Tongue (tissue), 2 donors: Measurements from ENCODE around the gene PANK4. TPM values are rescaled to one million over a fixed set of nuclear protein-coding genes. Genes with fewer than 3 reads are reported as not detected.

Source experiments
- DNase-seq: peaks from one replicate; pipeline ENCODE4 v3.0.0-alpha.2; 2015
- total RNA-seq: library from RNA; depleted of rRNA; stranded (reverse); fragments of >200 nt; gene quantifications from one replicate; pipeline ENCODE4 v1.2.3, GENCODE V29; 2014

PANK4 gene
- total RNA-seq, 1 donor from 2014 or later: 44.1 TPM

GRCh38 chr1:2528966-2529783, 2.8 kb upstream of the PANK4 start:
- no peak for DNase-seq

- DNase-seq: no peak
These were observed 2.2 kb upstream of the PANK4 start for GRCh38 chr1:2528611-2528965.

DNA sequence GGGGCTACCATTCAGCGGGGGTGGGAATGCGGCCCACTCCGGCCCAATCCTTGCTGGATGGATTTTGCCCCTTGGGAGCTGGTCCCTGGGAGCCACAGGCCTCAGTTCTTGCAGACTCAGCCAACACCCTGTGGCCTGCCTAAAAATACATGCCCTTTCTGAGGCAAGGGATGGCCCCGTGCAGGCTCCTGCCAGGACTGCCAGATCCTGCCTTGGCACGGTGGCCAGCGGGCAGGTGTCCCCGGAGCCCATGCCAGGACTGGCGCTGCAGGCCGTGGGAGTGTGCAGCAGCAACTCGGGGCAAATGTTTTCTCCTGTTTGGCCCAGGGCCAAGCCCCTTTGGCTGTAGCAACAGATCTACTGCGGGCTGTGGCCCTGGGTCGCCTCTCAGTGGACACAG, 1.6 kb upstream of the PANK4 start:
- no peak for DNase-seq

GRCh38 chr1:2527556-2527860, 1.1 kb upstream of the PANK4 start:
- no peak for DNase-seq

DNA sequence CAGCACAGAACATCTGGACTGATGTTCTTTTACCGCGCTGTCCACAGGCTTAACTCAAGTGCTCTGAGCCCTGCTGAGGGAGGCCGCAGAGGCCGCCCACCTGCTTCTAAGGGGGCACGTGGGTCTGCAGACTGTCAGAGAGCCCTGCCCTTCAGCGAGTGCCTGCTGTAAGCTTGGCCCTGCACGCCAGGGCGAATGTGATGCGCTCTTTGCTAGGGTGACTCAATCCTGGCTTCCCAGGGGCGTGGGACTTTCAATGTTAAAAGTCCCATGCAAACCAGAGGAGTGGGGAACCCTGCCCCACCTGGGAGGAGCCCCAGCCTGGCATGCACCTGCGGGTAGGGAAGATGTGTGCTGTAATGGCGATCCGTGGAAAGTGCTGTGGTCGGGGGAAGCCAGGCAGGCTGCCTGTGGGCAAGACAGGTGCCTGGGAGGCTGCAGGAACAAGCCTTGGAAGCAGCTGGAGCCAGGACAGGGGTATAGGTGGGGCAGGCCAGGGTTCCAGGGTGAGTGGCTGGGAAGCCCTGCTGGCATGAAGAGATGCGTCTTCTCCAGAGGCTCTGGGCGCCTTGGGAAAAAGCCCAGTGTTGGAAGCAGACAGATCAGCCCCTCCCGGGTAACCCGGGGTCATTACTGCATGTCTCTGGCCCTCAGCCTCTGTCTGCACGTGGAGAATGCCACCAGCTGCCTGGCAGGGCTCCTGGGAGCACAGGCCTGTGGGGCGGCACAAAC, 594 bp upstream of the PANK4 start:
- peak; percentile 84 for DNase-seq

DNA sequence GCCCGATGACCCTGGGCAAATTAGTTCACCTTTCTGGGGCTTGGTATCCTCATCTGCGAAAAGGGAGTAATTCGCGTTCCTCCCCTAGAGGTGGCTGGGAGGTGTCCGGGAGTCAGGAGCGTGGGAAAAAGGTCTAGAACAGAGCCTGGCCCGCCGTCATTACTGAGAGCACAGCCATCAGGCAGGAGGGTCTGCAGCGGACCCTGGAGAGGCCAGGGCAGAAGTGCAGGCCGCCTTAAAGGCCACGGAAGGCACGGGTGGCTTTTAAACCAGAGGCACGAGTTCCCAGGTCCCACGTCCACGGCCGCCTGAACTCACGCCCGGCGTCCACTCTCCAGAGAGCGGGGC, 850 bp downstream of the PANK4 start:
- DNase-seq: no peak

DNA sequence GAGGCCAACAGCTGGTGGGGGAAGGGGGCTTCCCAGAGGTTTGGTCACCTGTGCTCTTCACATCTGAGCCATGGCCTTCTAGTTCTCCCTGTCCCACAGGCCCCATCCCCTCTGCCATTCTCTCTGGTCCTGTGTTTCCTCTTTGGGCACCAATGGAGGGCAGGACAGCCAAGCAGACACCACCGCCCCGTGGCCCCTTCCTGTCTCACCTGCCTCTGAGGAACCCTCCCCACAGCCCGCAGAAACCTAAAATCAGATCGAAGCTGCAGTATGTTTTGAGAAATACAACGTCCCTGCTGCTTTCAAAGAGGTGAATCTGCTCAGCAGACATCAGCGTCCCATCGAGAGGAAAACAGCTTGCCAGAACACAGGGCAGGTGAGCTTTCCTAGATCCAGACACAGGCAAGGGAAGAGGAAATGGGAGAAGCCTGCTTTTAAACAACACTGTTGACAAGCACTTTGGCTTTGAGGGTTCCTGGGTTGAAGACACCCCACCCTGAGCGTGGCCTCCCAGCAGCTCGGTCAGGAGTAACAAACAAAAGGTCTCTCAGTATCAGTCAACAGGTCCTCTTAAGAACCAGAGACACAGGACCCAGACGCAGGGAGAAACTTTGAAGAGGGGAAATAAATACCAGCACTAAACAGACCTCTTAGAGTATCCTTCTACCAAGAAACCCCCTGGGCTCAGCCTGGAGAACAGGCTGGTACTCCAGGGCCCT, 2.3 kb downstream of the PANK4 start:
- DNase-seq: no peak

GRCh38 chr1:2523191-2523890, 3.1 kb downstream of the PANK4 start:
- DNase-seq: no peak

DNA sequence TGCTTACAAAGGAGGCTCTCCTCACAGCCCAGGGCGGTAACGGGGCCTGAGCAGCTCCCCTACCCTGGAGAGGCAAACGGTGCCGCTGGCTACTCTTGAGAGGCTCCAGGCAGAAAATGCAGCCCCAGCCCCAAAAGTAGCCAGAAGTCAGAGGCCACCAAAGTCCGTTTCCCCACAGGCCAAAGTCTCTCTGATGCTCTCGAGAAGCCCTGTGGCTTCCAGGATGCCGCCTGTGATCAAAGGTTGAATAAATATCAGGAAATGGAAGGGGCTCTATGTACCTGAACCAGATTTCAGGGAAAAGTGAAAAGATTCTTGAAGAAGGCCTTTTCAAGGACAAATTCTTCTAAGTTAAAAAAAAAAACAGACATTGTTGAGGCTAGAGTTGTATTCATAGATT, 4.2 kb downstream of the PANK4 start:
- DNase-seq: no peak

- no peak for DNase-seq
These were observed 5.6 kb downstream of the PANK4 start for GRCh38 chr1:2520806-2521205.

DNA sequence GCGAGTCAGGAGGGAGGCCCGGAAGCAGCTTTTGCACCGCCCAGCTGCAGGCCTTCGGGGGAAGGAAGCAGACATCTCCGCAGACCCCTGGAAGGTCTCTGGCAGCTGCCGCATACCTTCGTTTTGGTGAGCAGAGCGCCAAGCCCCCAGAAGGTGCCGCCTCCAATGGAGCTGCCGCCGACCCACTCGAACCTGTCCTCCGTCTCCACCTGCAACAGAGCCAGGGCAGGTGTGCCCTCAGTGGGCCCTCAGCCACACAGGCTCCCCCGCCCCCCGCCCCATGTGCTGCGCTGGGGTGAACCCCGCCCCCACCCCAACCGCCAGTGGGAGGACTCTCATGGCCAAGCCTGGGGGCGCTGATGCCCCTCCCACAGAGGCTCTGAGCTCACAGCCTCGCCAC, 6.2 kb downstream of the PANK4 start:
- no peak for DNase-seq

- DNase-seq: no peak
These were observed 6.7 kb downstream of the PANK4 start for GRCh38 chr1:2519729-2520128.

GRCh38 chr1:2519029-2519685, 7.2 kb downstream of the PANK4 start:
- no peak for DNase-seq

DNA sequence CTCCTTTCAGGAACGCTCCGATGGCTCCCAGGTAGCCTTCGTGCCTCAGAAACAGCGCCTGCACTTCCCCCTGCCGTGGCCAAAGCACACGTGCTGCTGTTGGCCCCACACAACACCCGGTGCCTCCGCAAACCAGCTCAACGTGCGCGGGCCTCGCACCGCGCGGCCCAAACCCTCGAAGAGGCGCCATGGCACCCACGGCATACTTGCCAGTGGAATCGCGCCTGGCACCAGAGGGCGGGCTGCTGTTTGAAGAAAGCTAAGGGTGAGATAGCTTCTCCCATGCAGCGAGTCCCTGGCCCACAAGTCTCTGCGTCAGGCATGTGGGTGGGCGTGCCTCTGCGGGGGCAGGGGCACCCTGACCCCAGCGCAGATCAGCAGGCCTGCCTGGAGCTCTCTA, 7.9 kb downstream of the PANK4 start:
- no peak for DNase-seq

- no peak for DNase-seq
These were observed 8.4 kb downstream of the PANK4 start for GRCh38 chr1:2517966-2518365.

GRCh38 chr1:2516946-2517345, 9.4 kb downstream of the PANK4 start:
- no peak for DNase-seq

- no peak for DNase-seq
These were observed 10.3 kb downstream of the PANK4 start for GRCh38 chr1:2516124-2516523.

- no peak for DNase-seq
These were observed 10.7 kb downstream of the PANK4 start for GRCh38 chr1:2515763-2516080.

DNA sequence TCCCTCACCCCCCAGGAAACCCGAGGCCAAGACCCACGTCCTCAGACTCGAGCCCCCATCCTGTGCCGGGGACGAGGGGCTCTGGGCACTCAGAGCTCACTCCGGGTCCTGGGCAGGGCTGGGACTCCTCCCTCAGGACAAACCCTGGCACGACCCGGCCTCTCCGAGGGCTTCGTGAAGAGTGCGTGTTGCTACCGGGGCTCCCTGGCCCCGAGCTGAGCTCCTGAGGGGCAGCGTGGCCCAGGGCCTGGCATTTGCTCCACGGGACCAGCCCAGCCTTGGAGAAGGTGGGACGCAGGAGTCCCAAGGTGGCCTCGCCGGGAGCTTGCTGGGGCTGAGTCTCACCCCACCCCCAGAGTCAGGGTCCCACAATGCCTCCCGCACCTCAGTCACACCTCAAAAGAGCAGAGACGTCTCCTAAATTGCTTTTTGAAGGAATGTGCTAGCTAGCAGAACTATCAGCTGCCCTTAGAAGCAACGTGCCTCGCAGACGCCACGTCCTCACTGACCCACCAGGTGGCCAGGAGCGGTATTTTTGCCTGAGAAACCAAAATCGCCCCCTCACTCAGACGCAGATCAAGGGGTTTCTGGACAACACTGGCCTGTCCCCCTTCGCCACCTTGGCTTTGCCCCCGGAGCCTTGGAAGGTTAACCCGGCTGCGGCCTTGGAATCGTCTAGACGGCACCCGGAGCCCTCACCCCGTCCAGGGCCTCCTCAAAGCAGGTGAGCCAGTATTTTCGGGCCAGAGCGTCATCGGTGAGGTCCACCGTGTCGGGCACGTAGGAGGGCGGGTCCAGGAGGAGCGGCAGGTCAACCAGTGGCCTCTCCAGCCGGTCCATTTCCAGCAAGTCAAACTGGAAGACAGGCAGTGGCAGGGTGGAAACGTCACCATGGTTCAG, 11.3 kb downstream of the PANK4 start:
- DNase-seq: no peak

GRCh38 chr1:2513939-2514652, 12.3 kb downstream of the PANK4 start:
- no peak for DNase-seq
